ENCODE results near the gene ZNF575.

DNA sequence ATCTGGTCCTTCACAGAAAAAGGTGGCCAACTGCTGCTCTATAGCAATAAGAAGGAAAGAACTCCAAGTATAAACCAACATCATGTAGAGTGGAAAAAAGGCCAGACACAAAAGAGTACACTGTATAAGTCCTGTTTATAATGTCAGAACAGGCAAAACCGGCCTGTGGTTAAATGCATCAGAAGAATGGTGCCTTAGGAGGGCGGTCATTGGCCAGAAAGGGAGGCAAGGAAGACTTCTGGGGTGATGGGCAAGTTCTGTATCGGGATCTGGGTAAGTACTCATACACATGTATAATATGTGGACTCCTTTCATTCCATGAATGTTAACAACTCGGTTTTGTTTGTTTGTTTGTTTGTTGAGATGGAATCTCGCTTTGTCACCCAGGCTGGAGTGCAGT is 10.1 kb upstream of the ZNF575 start:
- TF ChIP-seq, protein P1, sequence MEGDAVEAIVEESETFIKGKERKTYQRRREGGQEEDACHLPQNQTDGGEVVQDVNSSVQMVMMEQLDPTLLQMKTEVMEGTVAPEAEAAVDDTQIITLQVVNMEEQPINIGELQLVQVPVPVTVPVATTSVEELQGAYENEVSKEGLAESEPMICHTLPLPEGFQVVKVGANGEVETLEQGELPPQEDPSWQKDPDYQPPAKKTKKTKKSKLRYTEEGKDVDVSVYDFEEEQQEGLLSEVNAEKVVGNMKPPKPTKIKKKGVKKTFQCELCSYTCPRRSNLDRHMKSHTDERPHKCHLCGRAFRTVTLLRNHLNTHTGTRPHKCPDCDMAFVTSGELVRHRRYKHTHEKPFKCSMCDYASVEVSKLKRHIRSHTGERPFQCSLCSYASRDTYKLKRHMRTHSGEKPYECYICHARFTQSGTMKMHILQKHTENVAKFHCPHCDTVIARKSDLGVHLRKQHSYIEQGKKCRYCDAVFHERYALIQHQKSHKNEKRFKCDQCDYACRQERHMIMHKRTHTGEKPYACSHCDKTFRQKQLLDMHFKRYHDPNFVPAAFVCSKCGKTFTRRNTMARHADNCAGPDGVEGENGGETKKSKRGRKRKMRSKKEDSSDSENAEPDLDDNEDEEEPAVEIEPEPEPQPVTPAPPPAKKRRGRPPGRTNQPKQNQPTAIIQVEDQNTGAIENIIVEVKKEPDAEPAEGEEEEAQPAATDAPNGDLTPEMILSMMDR (IDR thresholded peaks at IDR 0.05 in 4 of 5, conservative IDR thresholded peaks at IDR 0.05 in 1 of 5), result no peak
- no peak for TF ChIP-seq POLR2A (IDR thresholded peaks at IDR 0.05)
